SKM-1 (cell line): Measurements from ENCODE around the gene MMAB.

Experiments
- DNase-seq: peaks from one replicate; lab custom pipeline; 2025; ENCODE audit not compliant: unreplicated experiment; lab: John Stamatoyannopoulos, UW

MMAB gene

GRCh38 chr12:109586385-109587296 is 13.3 kb upstream of the MMAB start:
- no peak for DNase-seq

- no peak for DNase-seq
Observed at GRCh38 chr12:109583733-109584132, 10.4 kb upstream of the MMAB start.

DNA sequence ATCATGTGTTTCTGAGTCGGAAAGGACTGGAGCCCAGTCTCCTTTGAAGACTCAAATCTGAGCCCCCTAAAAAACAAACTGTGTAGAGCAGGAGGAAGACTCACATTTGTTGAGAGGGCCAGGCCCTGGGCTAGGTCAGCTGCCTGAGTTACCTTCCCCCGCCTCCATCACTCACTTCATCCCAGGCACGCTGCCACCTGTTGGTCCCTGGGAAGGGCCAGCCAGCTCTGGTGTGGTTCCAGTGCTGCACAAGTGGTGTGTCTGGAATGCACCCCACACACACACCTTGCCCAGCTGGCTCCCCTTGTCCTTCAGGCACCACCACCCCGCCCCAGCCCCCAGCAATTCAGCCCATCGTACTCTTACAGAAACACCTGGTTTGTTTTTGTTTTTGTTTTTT is 9.3 kb upstream of the MMAB start:
- DNase-seq, result no peak

- DNase-seq, result no peak
Observed at GRCh38 chr12:109581856-109582255, 8.6 kb upstream of the MMAB start.

GRCh38 chr12:109581334-109581691 is 8.0 kb upstream of the MMAB start:
- DNase-seq, result no peak

GRCh38 chr12:109580684-109581333 is 7.5 kb upstream of the MMAB start:
- DNase-seq, result no peak

GRCh38 chr12:109580272-109580671 is 7.0 kb upstream of the MMAB start:
- DNase-seq, result no peak

GRCh38 chr12:109579639-109580038 is 6.3 kb upstream of the MMAB start:
- no peak for DNase-seq

DNA sequence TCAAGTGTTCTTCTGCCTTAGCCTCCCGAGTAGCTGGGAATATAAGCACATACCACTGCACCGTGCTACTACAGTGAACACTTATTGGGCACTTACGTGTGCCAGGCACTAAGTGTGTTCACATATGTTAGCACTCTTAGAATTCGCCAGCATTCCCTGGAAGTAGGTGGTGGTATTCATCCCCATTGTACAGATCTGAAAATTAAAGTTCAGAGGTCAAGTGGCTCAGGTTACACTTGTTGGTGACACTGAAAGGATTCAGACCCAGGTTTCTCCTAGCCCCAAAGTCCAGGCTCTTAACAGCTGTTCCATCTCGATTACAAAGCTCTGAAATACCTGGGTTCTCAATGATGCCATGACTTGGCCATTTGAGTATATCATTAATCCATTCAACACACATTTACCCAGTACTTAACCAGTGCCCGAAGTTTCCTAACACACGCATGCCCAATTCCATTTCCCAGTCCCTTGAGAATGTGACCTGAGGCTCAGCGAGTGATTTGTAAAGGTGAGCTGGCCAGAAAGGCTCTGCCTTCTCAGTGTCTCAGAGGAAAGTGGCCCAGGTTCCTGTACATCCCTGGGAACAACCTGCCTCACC is 5.1 kb upstream of the MMAB start:
- no peak for DNase-seq

DNA sequence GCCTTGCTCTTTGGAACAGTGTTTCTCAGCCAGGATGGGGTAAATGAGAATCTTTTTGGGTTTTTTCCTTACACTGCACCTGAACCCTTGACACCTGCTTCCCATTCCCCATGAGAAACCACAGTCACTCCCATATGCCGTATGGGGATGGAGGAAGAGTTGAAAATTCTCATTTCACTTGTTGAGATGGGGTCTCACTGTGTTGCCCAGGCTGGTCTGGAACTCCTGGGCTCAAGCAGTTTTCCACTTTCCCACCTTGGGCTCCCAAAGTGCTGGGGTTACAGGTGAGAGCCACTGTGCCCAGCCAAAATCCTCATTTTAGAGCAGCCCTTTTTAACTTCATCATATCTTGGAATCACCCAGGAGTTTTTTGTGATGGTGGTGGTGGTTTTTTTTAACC is 4.0 kb upstream of the MMAB start:
- no peak for DNase-seq

GRCh38 chr12:109575683-109576082 is 2.4 kb upstream of the MMAB start:
- no peak for DNase-seq

DNA sequence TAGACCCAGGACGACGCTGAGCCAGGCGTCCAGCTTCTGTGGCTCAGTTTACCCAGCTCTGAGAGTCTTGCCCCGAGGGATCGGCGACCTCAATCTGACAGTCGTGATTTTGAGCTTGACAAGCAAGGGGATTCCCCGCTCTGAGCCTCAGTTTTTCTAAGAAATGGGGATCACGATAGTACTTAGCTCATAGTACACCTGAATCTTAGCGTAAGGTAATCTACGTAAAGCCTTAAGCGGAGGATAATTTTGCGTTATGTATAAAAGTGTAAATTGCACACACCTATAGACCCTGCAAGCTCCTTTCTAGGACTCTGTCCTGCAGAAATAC is 575 bp upstream of the MMAB start:
- DNase-seq, result no peak

DNA sequence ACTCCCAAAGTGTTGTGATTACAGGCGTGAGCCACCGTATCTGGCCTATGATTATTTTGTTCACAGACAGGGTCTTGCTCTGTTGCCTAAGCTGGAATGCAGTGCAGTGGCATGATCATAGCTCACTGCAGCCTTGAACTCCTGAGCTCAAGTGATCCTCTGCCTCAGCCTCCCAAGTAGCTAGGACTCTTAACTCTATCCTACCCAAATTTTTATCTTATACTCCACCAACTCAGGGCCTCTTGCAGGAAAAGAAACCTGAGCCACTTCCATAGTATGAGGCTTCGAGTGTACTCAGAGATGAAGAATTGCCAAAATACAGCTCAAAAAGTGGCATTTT is 828 bp downstream of the MMAB start:
- DNase-seq, result no peak

- no peak for DNase-seq
Observed at GRCh38 chr12:109571773-109572505, 1.4 kb downstream of the MMAB start.

DNA sequence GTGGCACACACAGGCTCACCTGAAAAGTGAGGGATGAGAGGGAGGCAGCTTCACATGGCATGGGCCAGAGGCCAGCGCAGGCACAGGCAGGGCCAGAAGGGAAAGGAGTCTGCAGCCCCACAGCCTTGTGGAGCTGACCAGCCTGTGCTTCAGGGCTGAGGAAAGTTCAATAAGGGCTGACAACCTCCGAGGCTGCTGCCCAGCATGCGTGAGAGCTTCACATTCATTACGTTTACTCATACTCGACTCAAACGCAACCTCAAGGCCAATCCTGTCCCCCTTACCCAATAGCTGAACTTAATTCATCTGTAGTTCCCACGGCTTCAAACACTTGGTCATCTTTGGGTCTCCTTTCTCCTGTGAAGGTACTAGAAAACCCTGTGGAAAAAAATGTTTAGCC is 4.8 kb downstream of the MMAB start:
- no peak for DNase-seq

- no peak for DNase-seq
Observed at GRCh38 chr12:109567967-109568366, 5.3 kb downstream of the MMAB start.

GRCh38 chr12:109567296-109567695 is 6.0 kb downstream of the MMAB start:
- no peak for DNase-seq

DNA sequence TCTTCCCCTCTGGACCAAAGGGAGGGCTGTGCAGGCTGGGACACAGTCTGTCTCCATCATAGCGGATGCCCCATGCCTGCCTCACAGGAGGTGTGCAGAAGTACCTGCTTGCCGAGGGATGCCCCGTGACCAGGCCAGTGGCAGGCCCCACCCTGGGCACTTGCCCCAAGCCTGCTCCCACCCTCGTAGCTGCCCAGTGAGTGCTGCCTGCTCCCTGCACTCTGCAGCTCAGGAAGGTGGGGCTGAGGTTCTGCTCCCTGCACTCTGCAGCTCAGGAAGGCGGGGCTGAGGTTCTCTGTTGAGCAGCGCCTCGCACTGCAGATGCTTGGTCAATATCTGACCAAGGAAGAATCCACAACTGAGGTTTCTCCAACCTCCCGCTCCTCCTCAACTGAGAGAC is 6.9 kb downstream of the MMAB start:
- DNase-seq, result no peak

- DNase-seq, result no peak
Observed at GRCh38 chr12:109563291-109564284, 9.7 kb downstream of the MMAB start.

GRCh38 chr12:109562871-109563270 is 10.4 kb downstream of the MMAB start:
- no peak for DNase-seq

DNA sequence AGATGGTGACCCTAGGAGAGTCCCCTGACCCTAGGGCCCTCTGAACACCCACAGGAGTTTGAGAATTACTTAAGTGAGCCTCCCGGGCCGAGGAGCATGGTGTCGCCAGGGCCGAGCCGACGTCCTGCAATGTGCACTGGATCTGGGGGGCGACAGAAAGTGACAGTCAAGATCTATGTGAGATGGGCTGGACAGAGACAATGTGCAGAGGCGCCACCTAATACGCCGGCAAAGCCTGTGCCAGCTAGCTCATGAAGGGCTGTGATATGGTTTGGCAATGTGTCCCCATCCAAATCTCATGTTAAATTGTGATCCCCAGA is 11.6 kb downstream of the MMAB start:
- DNase-seq, result no peak
